H1 (cell line): ENCODE results near the gene ABCC6. TPM values are rescaled to one million over a fixed set of nuclear protein-coding genes. Genes with fewer than 3 reads are reported as not detected.

ENCODE experiments used
- CTCF ChIA-PET: fragments of 300-600 bp; sonication (Branson Sonifier 250); formaldehyde crosslinking; loops from one replicate; lab custom pipeline; 2021; ENCODE audit not compliant: partially characterized antibody; lab: Charles Lee
- POLR2A ChIA-PET: fragments of 300-600 bp; sonication (Branson Sonifier 250); formaldehyde crosslinking; loops from one replicate; lab custom pipeline; 2021; ENCODE audit warnings: inconsistent platforms; ENCODE audit not compliant: partially characterized antibody; lab: Charles Lee
- DNase-seq, 2 experiments: peaks; one replicate each; pipeline versions ENCODE4 v3.0.0 to v3.0.0-alpha.2; 2010 to 2022; ENCODE audit warnings: low spot score in 2 of 2, low read depth in 1 of 2, mixed read lengths in 1 of 2
- FAIRE-seq: peaks from 2 replicates; lab custom pipeline; 2011; peaks lifted over from hg19 to GRCh38; lab: Jason Lieb, UNC
- H2AFZ ChIP-seq: 2 replicates; pipeline ENCODE4 v1.8.1; 2012; ENCODE audit warnings: low read length, inconsistent platforms
- H2AK5ac ChIP-seq: 2 replicates; pipeline ENCODE4 v1.6.1; 2013; ENCODE audit warnings: low read depth, low read length
- H2BK120ac ChIP-seq: replicated peaks from 2 replicates; pipeline ENCODE3; 2013; ENCODE audit warnings: low read depth, low read length, inconsistent platforms
- H2BK12ac ChIP-seq: 2 replicates; pipeline ENCODE4 v1.6.1; 2013; ENCODE audit warnings: low read depth, low read length
- H2BK15ac ChIP-seq: 2 replicates; pipeline ENCODE4 v1.6.1; 2013; ENCODE audit warnings: low read length
- H2BK20ac ChIP-seq: 2 replicates; pipeline ENCODE4 v1.6.1; 2013; ENCODE audit warnings: low read length
- H2BK5ac ChIP-seq: 2 replicates; pipeline ENCODE4 v1.6.1; 2013; ENCODE audit warnings: low read depth, low read length
- H3K14ac ChIP-seq: 2 replicates; pipeline ENCODE4 v1.6.1; 2013; ENCODE audit warnings: inconsistent platforms; ENCODE audit not compliant: insufficient read length
- H3K18ac ChIP-seq: 2 replicates; pipeline ENCODE4 v1.6.1; 2013; ENCODE audit warnings: low read length; ENCODE audit errors: extremely low read depth
- H3K23ac ChIP-seq: 2 replicates; pipeline ENCODE4 v1.6.1; 2013; ENCODE audit warnings: inconsistent platforms; ENCODE audit not compliant: insufficient read length
- H3K23me2 ChIP-seq: 2 replicates; pipeline ENCODE4 v1.6.1; 2013; ENCODE audit warnings: low read depth, low read length
- H3K27ac ChIP-seq: 2 replicates; pipeline ENCODE4 v1.6.1; 2011; ENCODE audit warnings: low read depth, low read length, inconsistent platforms
- H3K27me3 ChIP-seq, 4 experiments: replicated peaks in 1 of 4; 1 replicate in 1 of 4; 2 replicates in 3 of 4; pipeline versions ENCODE4 v1.6.1 to v1.8.1; 2011 to 2013; ENCODE audit warnings: low read length in 3 of 4, mild to moderate bottlenecking in 3 of 4, inconsistent platforms in 2 of 4, mixed read lengths in 2 of 4, moderate library complexity in 1 of 4; ENCODE audit not compliant: control insufficient read depth in 3 of 4, insufficient read depth in 3 of 4; ENCODE audit errors: extremely low read depth in 1 of 4
- H3K36me3 ChIP-seq, 4 experiments: 2 replicates each; pipeline versions ENCODE4 v1.6.1 to v1.8.1; 2011 to 2013; ENCODE audit warnings: mild to moderate bottlenecking in 4 of 4, low read length in 3 of 4, moderate library complexity in 2 of 4, control low read depth in 1 of 4, inconsistent platforms in 1 of 4; ENCODE audit not compliant: insufficient read depth in 4 of 4, control insufficient read depth in 2 of 4
- H3K4ac ChIP-seq: replicated peaks from 2 replicates; pipeline ENCODE3; 2013; ENCODE audit warnings: low read length, low read depth, mixed read lengths, inconsistent platforms; ENCODE audit not compliant: insufficient read length
- H3K4me1 ChIP-seq, 4 experiments: replicated peaks in 1 of 4; 1 replicate in 1 of 4; 2 replicates in 3 of 4; pipeline versions ENCODE4 v1.6.1 to v1.8.1; 2011 to 2013; ENCODE audit warnings: low read length in 3 of 4, inconsistent platforms in 2 of 4, mixed read lengths in 1 of 4; ENCODE audit not compliant: insufficient read depth in 4 of 4, control insufficient read depth in 3 of 4
- H3K4me2 ChIP-seq, 2 experiments: 2 replicates each; pipeline versions ENCODE4 v1.6.1 to v1.8.1; 2011 to 2013; ENCODE audit warnings: low read depth in 2 of 2, low read length in 2 of 2, control low read depth in 1 of 2, inconsistent platforms in 1 of 2, mild to moderate bottlenecking in 1 of 2; ENCODE audit not compliant: insufficient read depth in 1 of 2
- H3K4me3 ChIP-seq, 4 experiments: fragments of 200-600, 300-600 bp in 1 of 4; sonication (generic), shearing (Covaris generic), sonication (Bioruptor Twin) in 1 of 4; 2 replicates each; pipeline versions ENCODE4 v1.5.1 to v1.8.1; 2011 to 2016; ENCODE audit warnings: low read length in 4 of 4, low read depth in 3 of 4, control low read depth in 2 of 4, inconsistent platforms in 2 of 4, mild to moderate bottlenecking in 2 of 4, mixed read lengths in 1 of 4, moderate library complexity in 1 of 4; ENCODE audit not compliant: insufficient read depth in 2 of 4; ENCODE audit errors: extremely low read depth in 1 of 4
- H3K56ac ChIP-seq: replicated peaks from 2 replicates; pipeline ENCODE3; 2013; ENCODE audit warnings: low read depth, mild to moderate bottlenecking, mixed read lengths, low read length, inconsistent platforms; ENCODE audit not compliant: insufficient read length
- H3K79me1 ChIP-seq: 2 replicates; pipeline ENCODE4 v1.6.1; 2013; ENCODE audit warnings: low read depth, low read length, control low read depth
- H3K79me2 ChIP-seq, 2 experiments: 2 replicates each; pipeline versions ENCODE4 v1.6.1 to v1.8.1; 2012 to 2013; ENCODE audit warnings: low read length in 2 of 2, mild to moderate bottlenecking in 2 of 2, inconsistent platforms in 1 of 2; ENCODE audit not compliant: insufficient read depth in 2 of 2, control insufficient read depth in 1 of 2
- H3K9ac ChIP-seq, 4 experiments: replicated peaks in 1 of 4; 1 replicate in 1 of 4; 2 replicates in 3 of 4; pipeline versions ENCODE4 v1.6.1 to v1.8.1; 2011 to 2013; ENCODE audit warnings: low read depth in 3 of 4, low read length in 3 of 4, control low read depth in 2 of 4, mild to moderate bottlenecking in 2 of 4, moderate library complexity in 2 of 4, inconsistent platforms in 1 of 4; ENCODE audit errors: extremely low read depth in 1 of 4
- H3K9me3 ChIP-seq, 2 experiments: 2 replicates each; pipeline versions ENCODE4 v1.6.1 to v1.8.1; 2012 to 2013; ENCODE audit warnings: mild to moderate bottlenecking in 2 of 2, moderate library complexity in 2 of 2, control low read depth in 1 of 2, inconsistent platforms in 1 of 2, low read depth in 1 of 2, low read length in 1 of 2, mixed read lengths in 1 of 2; ENCODE audit not compliant: insufficient read depth in 2 of 2
- H4K20me1 ChIP-seq, 2 experiments: replicated peaks in 1 of 2; 2 replicates each; pipeline versions ENCODE3 to v1.8.1; 2011 to 2013; ENCODE audit warnings: inconsistent platforms in 2 of 2, low read length in 2 of 2, mild to moderate bottlenecking in 1 of 2; ENCODE audit not compliant: insufficient read depth in 2 of 2, control insufficient read depth in 1 of 2
- H4K5ac ChIP-seq: 2 replicates; pipeline ENCODE4 v1.6.1; 2013; ENCODE audit warnings: low read length, low read depth, mixed read lengths, inconsistent platforms; ENCODE audit not compliant: insufficient read length
- H4K8ac ChIP-seq: 2 replicates; pipeline ENCODE4 v1.8.0; 2013; ENCODE audit warnings: mild to moderate bottlenecking, moderate library complexity, low read length, inconsistent platforms; ENCODE audit not compliant: insufficient read depth; ENCODE audit errors: extremely low read depth
- H4K91ac ChIP-seq: replicated peaks from 2 replicates; pipeline ENCODE3; 2013; ENCODE audit warnings: low read length, mixed read lengths, inconsistent platforms; ENCODE audit not compliant: insufficient read length
- SP1 ChIP-seq: IDR thresholded peaks from 2 replicates; pipeline ENCODE4 v1.6.1; 2011; ENCODE audit warnings: low read depth, low read length
- WGBS, 2 experiments: shearing (Covaris generic) in 1 of 2; methylation state at CpG; one replicate each; pipeline versions ENCODE4 v1.1.6 to v1.1.7; 2013 to 2015; ENCODE audit warnings: low lambda C conversion rate in 2 of 2, mixed read lengths in 2 of 2, inconsistent platforms in 1 of 2, low coverage in 1 of 2, missing lambda C conversion rate in 1 of 2; ENCODE audit not compliant: insufficient replicate concordance in 2 of 2, insufficient coverage in 1 of 2, insufficient read length in 1 of 2; ENCODE audit errors: extremely low coverage in 1 of 2, missing lambda C conversion rate in 1 of 2; 5-methylcytosine and 5-hydroxymethylcytosine counted together
- polyA plus RNA-seq, 7 experiments: library from polyadenylated mRNA; depleted of rRNA in 3 of 7; stranded (reverse) in 5 of 7; unstranded in 2 of 7; fragments of >200 nt in 5 of 7; fragments of 200-250 nt in 2 of 7; gene quantifications; 1 replicate in 5 of 7; 2 replicates in 1 of 7; 4 replicates in 1 of 7; pipeline versions ENCODE4 v1.2.1 to v1.2.3, GENCODE V29; 2011 to 2013; ENCODE audit warnings: missing spikeins in 2 of 7, mixed read lengths in 2 of 7
- total RNA-seq: library from RNA; stranded (reverse); fragmentation: NEBNext Ultra II Directional; extraction: Animal tissue kit (Norgen Biotek cat#: 25700); gene quantifications from 2 replicates; pipeline ENCODE4 v1.2.1, GENCODE V29; 2021

The ABCC6 gene
- total and polyA plus RNA-seq, 2 of the 8 experiments (the other 6 are each of a cell fraction or from before 2014, with no cell fraction given) = 1.6 to 1.8 TPM

- H4K20me1 ChIP-seq = peaks cover 6 to 7% of the 10 kb centered on the region in 2 experiments
- H3K4me1 ChIP-seq = no peaks in the 10 kb centered on the region
- no peak overlapping the region for H3K27ac ChIP-seq
- WGBS, 2 experiments = 83% methylated on average over 8 of the region's 8 CpGs; no CpG with 5 or more reads in 1 of the 2 experiments
- no peak overlapping the region for H3K9ac ChIP-seq
- H3K4me2 ChIP-seq = no peak overlapping the region
- H3K4ac ChIP-seq = no peak overlapping the region
- no peaks in the 10 kb centered on the region for H3K23me2 ChIP-seq
- no peak overlapping the region for H3K4me3 ChIP-seq
- H2BK20ac ChIP-seq = no peak overlapping the region
- no peak overlapping the region for H3K14ac ChIP-seq
- H2AFZ ChIP-seq = no peak overlapping the region
- no peak overlapping the region for H2BK5ac ChIP-seq
- H2BK15ac ChIP-seq = no peak overlapping the region
- POLR2A ChIA-PET = no interaction called here
- H2BK12ac ChIP-seq = no peak overlapping the region
- H2BK120ac ChIP-seq = no peak overlapping the region
- H3K56ac ChIP-seq = no peak overlapping the region
- H3K27me3 ChIP-seq = no peaks in the 10 kb centered on the region
- no peak overlapping the region for H4K8ac ChIP-seq
- peaks cover 6 to 55% (median 44%) of the 10 kb centered on the region in 4 experiments for H3K36me3 ChIP-seq
- H2AK5ac ChIP-seq = no peak overlapping the region
- H4K5ac ChIP-seq = no peak overlapping the region
- no peak for FAIRE-seq
- DNase-seq = no peak
- H3K18ac ChIP-seq = no peak overlapping the region
- no peak overlapping the region for H4K91ac ChIP-seq
- no peak overlapping the region for H3K23ac ChIP-seq
- CTCF ChIA-PET = interaction anchor here (1.0 to 1.3 kb wide), 2 partner anchors 9 to 15 kb away, joined by 3 to 4 read pairs; no protein-coding TSS in a partner anchor
- no peaks in the 10 kb centered on the region for H3K79me2 ChIP-seq
- no peaks in the 10 kb centered on the region for H3K9me3 ChIP-seq
- H3K79me1 ChIP-seq = no peaks in the 10 kb centered on the region
- no peak for TF ChIP-seq SP1
These were observed 110.7 kb downstream of the ABCC6 start for GRCh38 chr16:16112450-16113053.
